BLaER1 treated with 17β-estradiol and CSF1 and Interleukin-3, amounts not matched to agents 10 nM and 100 nM (cell line): ENCODE measurements around the gene SELENOI.
"Not testable (repeated sequence)": the region's sequence is repeated elsewhere in the genome, so short reads cannot be mapped to it uniquely, and the experiment has no call there.

Experiments used
- H3K27ac ChIP-seq, 11 experiments: shearing (Covaris generic); formaldehyde crosslinking; 2 replicates each; pipeline ENCODE4 v1.8.1; 2022
- H3K27me3 ChIP-seq, 11 experiments: shearing (Covaris generic); formaldehyde crosslinking; 2 replicates each; pipeline ENCODE4 v1.8.1; 2022
- H3K36me3 ChIP-seq, 11 experiments: shearing (Covaris generic); formaldehyde crosslinking; 2 replicates each; pipeline ENCODE4 v1.8.1; 2022
- H3K4me1 ChIP-seq, 10 experiments: shearing (Covaris generic); formaldehyde crosslinking; 2 replicates each; pipeline ENCODE4 v1.8.1; 2022
- H3K4me2 ChIP-seq, 11 experiments: shearing (Covaris generic); formaldehyde crosslinking; 2 replicates each; pipeline ENCODE4 v1.8.1; 2022
- H3K4me3 ChIP-seq, 10 experiments: shearing (Covaris generic); formaldehyde crosslinking; 2 replicates each; pipeline ENCODE4 v1.8.1; 2022
- H3K9ac ChIP-seq, 11 experiments: shearing (Covaris generic); formaldehyde crosslinking; 2 replicates each; pipeline ENCODE4 v1.8.1; 2022
- H3K9me3 ChIP-seq, 11 experiments: shearing (Covaris generic); formaldehyde crosslinking; replicated peaks in 1 of 11; 2 replicates each; pipeline ENCODE4 v1.8.1; 2022
- H4K20me1 ChIP-seq, 11 experiments: shearing (Covaris generic); formaldehyde crosslinking; 2 replicates each; pipeline ENCODE4 v1.8.1; 2022
- Cebpa-rat ChIP-seq, 11 experiments: shearing (Covaris generic); IDR thresholded peaks; 2 replicates each; pipeline ENCODE4 v1.8.1; 2022

Gene SELENOI

DNA sequence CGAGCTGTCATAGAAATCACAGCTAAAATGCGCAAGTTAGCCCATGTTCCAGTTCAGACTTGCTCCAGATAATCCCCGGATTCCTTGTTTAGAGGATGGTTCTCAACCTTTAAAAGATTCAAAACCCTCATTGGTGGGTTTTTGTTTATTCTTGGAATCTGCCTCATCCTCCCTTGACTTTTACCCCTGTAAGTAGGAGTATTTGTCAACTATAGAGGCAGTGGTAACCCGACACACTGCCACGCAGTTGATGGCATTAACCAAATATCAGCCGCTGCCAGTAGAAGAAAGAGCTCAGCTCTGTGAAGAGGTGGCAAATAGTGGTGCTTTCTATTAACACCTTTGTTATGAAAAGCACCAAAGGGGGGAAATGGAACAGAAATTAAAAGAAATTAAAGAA, 40.4 kb upstream of the SELENOI start:
- Histone ChIP-seq H3K27me3 (no peaks in the 10 kb centered on the region), H3K4me2 (no peak overlapping the region), H4K20me1 (no peaks in the 10 kb centered on the region; a peak in 1 of 22 replicates), H3K27ac (no peak overlapping the region), H3K36me3 (no peaks in the 10 kb centered on the region), H3K4me1 (peaks cover 0 to 3% (median 3%) of the 10 kb centered on the region in 10 experiments; a peak in 17 of 20 replicates), H3K9me3 (no peaks in the 10 kb centered on the region), H3K4me3 (no peak overlapping the region), H3K9ac (no peak overlapping the region)
- TF ChIP-seq Cebpa-rat (IDR thresholded peaks at IDR 0.05) = no peak

DNA sequence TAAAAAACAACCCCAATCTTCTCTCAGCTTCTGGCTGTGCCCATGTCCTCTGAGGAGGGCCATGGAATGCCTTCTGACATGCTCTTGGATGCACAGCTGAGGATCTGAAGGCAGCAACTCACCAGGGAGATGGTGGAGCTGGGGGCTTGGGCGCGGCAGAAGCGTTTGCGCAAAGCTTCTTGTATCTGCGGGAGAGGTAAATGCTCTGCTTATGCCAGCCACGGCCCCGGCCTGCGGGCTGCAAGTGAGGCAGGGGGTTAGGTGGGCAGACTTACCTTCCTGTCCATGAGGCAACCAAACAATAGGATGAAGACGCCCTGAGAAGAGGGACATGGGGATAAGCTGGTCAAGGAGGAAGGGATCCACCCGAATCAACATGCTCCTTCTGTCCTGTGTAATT, 36.0 kb upstream of the SELENOI start:
- no peak for TF ChIP-seq Cebpa-rat (IDR thresholded peaks at IDR 0.05)
- Histone ChIP-seq H3K27me3 (no peaks in the 10 kb centered on the region), H3K27ac (no peak overlapping the region), H3K9ac (no peak overlapping the region), H4K20me1 (no peaks in the 10 kb centered on the region; a peak in 1 of 22 replicates), H3K4me2 (no peak overlapping the region), H3K4me3 (no peak overlapping the region), H3K36me3 (no peaks in the 10 kb centered on the region), H3K4me1 (peaks cover 0 to 5% (median 0%) of the 10 kb centered on the region in 10 experiments; a peak in 1 of 20 replicates), H3K9me3 (no peaks in the 10 kb centered on the region)

DNA sequence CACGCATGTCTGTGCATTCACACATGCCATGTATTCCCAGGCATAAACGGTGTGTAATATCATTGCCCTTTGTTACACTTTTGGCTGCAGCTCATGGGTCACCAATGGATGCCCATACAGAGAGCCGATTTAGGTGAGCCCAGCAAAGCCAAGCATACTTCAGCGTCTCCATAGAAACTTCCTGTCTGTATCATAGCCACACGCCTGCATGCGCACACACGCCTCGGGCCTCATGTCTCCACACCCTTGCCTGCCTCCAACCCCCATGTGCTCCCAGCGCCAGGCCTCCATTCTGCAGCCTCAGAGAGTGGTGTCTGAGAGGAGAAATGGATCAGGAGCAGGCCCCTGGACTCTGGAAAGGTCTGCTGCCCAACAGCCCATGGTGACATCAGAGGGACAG, 33.5 kb upstream of the SELENOI start:
- no peaks in the 10 kb centered on the region for H3K9me3 ChIP-seq
- no peak for TF ChIP-seq Cebpa-rat (IDR thresholded peaks at IDR 0.05)
- no peaks in the 10 kb centered on the region for H3K27me3 ChIP-seq
- H3K4me2 ChIP-seq = no peak overlapping the region
- H3K27ac ChIP-seq = no peak overlapping the region
- no peaks in the 10 kb centered on the region for H3K36me3 ChIP-seq
- peaks cover 0 to 5% (median 0%) of the 10 kb centered on the region in 10 experiments; a peak in 1 of 20 replicates for H3K4me1 ChIP-seq
- no peak overlapping the region for H3K4me3 ChIP-seq
- no peak overlapping the region for H3K9ac ChIP-seq
- no peaks in the 10 kb centered on the region; a peak in 1 of 22 replicates for H4K20me1 ChIP-seq

DNA sequence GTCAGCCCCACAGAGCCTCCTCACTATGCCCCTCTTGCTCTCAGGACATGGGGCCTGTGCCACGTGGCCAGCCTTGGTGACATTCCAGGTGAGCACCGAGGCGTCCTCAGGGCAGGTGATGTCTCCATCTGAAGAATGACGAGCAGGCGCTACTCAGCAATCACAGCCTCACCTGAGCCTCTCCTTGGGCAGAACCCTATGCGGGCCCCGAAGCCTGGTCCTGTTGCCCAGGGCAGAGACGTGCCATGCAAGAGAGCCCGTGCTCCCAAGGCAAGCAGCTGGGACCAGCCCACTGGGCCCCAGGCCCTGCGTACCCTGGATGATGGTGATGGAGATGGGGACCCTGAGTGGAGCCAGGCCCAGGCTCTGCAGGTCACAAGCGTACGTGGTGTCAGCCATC, 32.5 kb upstream of the SELENOI start:
- no peaks in the 10 kb centered on the region for H3K9me3 ChIP-seq
- no peak overlapping the region for H3K27ac ChIP-seq
- H3K4me2 ChIP-seq = no peak overlapping the region; a peak in 1 of 22 replicates
- H3K27me3 ChIP-seq = no peaks in the 10 kb centered on the region
- TF ChIP-seq Cebpa-rat (IDR thresholded peaks at IDR 0.05) = no peak
- no peak overlapping the region for H3K4me3 ChIP-seq
- no peaks in the 10 kb centered on the region; a peak in 1 of 22 replicates for H4K20me1 ChIP-seq
- H3K9ac ChIP-seq = no peak overlapping the region
- peaks cover 0 to 5% (median 0%) of the 10 kb centered on the region in 10 experiments; a peak in 2 of 20 replicates for H3K4me1 ChIP-seq
- H3K36me3 ChIP-seq = no peaks in the 10 kb centered on the region

DNA sequence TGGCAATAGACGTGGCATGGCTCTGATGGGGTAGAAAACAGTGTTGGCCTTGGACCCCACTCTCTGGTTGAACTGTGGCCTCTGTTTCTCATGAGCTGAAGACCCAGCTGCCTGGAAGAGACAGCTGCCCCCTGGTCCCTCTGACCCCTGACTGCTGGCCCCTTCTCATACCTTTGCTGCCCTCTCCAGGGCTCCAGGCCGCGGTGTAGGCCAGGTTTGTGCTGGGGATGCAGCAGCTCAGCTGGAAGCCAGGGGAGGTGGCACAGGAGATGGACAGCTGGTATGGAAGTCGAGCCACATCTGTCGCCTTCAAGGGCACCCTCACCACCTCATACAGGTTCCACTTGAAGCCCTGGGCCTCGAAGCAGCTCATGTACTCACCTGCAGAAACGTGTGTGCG, 31.7 kb upstream of the SELENOI start:
- Histone ChIP-seq H4K20me1 (no peaks in the 10 kb centered on the region; a peak in 1 of 22 replicates), H3K9me3 (no peaks in the 10 kb centered on the region), H3K27ac (no peak overlapping the region), H3K4me1 (peaks cover 0 to 6% (median 5%) of the 10 kb centered on the region in 10 experiments; a peak in 4 of 20 replicates), H3K27me3 (no peaks in the 10 kb centered on the region), H3K36me3 (no peaks in the 10 kb centered on the region), H3K4me2 (no peak overlapping the region), H3K9ac (no peak overlapping the region), H3K4me3 (no peak overlapping the region)
- TF ChIP-seq Cebpa-rat (IDR thresholded peaks at IDR 0.05) = no peak

DNA sequence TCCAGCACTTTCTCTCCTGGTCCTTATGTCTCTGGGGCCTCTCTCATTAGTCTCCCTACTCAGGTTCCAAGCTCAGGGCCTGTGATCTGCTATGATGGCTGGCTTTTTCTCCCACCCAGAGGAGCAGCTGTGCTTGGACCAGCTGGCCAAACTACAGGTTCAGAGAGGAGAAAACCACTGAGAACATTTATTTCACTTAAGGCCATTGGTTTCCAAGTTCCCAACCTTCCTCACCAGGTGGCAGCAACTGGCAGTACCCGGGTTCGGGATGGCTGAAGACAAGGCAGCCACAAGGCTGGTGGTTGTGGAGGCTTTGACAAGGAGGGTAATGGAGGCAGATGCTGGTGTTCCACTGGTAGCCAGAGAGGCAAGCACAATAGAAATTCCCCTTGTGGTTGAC, 29.9 kb upstream of the SELENOI start:
- no peak overlapping the region; a peak in 1 of 22 replicates for H3K27ac ChIP-seq
- H3K4me3 ChIP-seq = no peak overlapping the region
- no peak overlapping the region for H3K9ac ChIP-seq
- no peak overlapping the region for H3K4me2 ChIP-seq
- H4K20me1 ChIP-seq = no peaks in the 10 kb centered on the region
- no peak for TF ChIP-seq Cebpa-rat (IDR thresholded peaks at IDR 0.05)
- no peaks in the 10 kb centered on the region for H3K27me3 ChIP-seq
- H3K4me1 ChIP-seq = peaks cover 0 to 6% (median 5%) of the 10 kb centered on the region in 10 experiments; a peak in 4 of 20 replicates
- H3K36me3 ChIP-seq = no peaks in the 10 kb centered on the region
- H3K9me3 ChIP-seq = no peaks in the 10 kb centered on the region

DNA sequence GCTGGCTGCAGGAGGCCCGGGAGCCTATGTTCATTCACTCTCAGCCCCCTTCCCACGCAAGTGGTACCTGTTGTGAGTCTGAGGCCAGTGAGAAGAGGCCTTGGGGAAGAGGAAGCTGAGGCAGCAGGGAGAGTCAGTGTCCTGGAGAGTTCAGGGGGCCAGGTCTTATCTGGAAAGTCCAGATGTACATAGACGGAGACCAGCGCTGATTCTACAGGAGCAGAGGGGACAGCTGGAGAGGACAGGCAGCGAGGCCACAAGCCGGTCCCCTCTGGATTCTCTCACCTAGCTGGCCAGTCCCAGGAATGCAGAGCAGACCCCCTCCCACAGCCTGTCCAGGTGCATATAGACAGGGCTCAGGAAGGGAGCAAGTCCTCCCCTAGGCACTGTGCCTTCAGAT, 29.1 kb upstream of the SELENOI start:
- Histone ChIP-seq H3K9ac (0 out of 22 replicates have a peak overlapping the region, but pooled peaks of 1 of the 11 experiments have one; percentile 13), H3K36me3 (no peaks in the 10 kb centered on the region), H4K20me1 (no peaks in the 10 kb centered on the region), H3K4me1 (peaks cover 0 to 6% (median 5%) of the 10 kb centered on the region in 10 experiments; a peak in 4 of 20 replicates), H3K4me3 (no peak overlapping the region), H3K27ac (no peak overlapping the region; a peak in 1 of 22 replicates), H3K4me2 (no peak overlapping the region), H3K27me3 (no peaks in the 10 kb centered on the region), H3K9me3 (no peaks in the 10 kb centered on the region)
- no peak for TF ChIP-seq Cebpa-rat (IDR thresholded peaks at IDR 0.05)

DNA sequence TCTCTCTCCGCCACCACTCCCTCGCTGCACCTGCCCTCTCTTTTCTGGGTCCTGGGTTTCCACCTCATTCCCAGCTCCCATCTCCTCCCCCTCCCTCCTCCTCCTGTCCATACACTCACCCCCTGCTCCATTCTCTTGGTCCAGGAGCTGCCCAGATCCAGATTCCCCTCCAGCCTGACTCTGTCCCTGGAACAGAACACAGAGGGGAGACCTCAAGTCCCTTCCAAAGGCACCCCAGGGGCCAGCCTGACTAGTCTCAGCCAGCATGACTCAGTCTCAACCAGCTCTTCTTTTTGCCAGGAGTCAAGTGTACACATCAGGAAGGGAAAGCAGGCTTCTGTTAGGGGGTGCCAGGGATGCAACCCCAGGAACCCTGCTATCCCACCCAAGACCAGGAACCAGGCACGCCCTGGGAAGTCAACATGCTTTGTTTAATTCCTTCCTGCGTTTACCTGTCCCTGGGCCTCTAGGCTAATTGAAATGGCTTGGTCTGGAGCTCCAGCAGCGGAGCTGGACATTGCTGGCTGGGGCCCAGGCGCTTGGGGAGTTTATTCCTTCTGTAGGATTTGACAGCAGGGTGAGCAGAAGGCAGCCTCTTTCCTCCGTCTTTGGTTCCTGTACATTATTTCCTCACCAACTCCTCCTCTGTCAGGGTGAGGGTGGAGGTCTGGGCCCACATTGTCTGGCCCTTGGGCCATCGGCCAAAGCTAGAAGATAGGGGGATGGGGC, 28.4 kb upstream of the SELENOI start:
- no peak overlapping the region for H3K4me2 ChIP-seq
- H3K27me3 ChIP-seq = no peaks in the 10 kb centered on the region
- H3K9ac ChIP-seq = no peak overlapping the region
- TF ChIP-seq Cebpa-rat (IDR thresholded peaks at IDR 0.05) = no peak
- no peak overlapping the region for H3K27ac ChIP-seq
- H3K4me3 ChIP-seq = no peak overlapping the region
- peaks cover 0 to 6% (median 5%) of the 10 kb centered on the region in 10 experiments; a peak in 4 of 20 replicates for H3K4me1 ChIP-seq
- no peaks in the 10 kb centered on the region for H3K36me3 ChIP-seq
- H3K9me3 ChIP-seq = no peaks in the 10 kb centered on the region
- no peaks in the 10 kb centered on the region for H4K20me1 ChIP-seq

DNA sequence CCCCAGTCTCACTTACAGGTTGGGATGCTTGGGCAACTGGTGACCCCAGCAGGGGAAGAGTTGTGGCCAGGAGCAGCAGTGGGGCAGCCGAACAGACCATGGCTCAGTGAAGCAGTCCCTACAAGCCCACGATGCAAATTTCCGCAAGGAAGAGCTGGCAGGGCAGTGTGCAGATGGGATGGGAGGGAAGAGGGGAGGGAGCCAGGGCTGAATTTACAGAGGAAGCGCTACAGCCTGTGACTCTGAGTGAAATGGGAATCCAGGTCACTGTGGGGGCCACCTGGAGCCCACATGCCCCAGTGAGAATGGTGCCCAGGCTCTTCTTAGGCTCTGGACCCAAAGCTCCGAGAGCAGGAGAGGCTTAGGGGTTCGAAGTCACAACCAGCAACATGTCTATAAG, 27.0 kb upstream of the SELENOI start:
- Histone ChIP-seq H3K4me3 (no peak overlapping the region), H3K27me3 (no peaks in the 10 kb centered on the region), H3K9me3 (no peaks in the 10 kb centered on the region), H3K9ac (no peak overlapping the region), H3K4me1 (peaks cover 0 to 6% (median 2%) of the 10 kb centered on the region in 10 experiments; a peak in 4 of 20 replicates), H3K27ac (peak overlapping the region in 2 of 11 experiments; percentile 1 to 36; a peak in 1 of 22 replicates), H3K4me2 (peak overlapping the region in 5 of 11 experiments; percentile 7 to 47 (median 34); a peak in 4 of 22 replicates), H3K36me3 (no peaks in the 10 kb centered on the region), H4K20me1 (no peaks in the 10 kb centered on the region)
- TF ChIP-seq Cebpa-rat (IDR thresholded peaks at IDR 0.05) = no peak

DNA sequence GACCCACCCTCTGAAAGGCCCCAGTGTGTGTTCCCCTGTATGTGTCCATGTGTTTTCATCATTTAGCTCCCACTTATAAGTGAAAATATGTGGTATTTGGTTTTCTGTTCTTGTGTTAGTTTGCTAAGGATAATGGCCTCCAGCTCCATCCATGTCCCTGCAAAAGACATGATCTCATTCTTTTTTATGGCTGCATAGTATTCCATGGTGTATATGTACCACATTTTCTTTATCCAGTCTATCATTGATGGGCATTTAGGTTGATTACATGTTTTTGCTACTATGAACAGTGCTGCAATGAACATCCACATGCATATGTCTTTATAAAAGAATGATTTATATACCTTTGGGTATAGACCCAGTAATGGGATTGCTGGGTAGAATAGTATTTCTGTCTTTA, 21.5 kb upstream of the SELENOI start:
- not testable (repeated sequence) for H3K4me2 ChIP-seq, H4K20me1 ChIP-seq, H3K27ac ChIP-seq, H3K27me3 ChIP-seq, H3K36me3 ChIP-seq, H3K4me3 ChIP-seq, H3K9me3 ChIP-seq, H3K9ac ChIP-seq
- peaks cover 28 to 46% (median 39%) of the 10 kb centered on the region in 10 experiments for H3K4me1 ChIP-seq
